ENCODE results near the gene PABPN1L. TPM values are rescaled to one million over a fixed set of nuclear protein-coding genes. Genes with fewer than 3 reads are reported as not detected.
"Not testable (repeated sequence)": the region's sequence is repeated elsewhere in the genome, so short reads cannot be mapped to it uniquely, and the experiment has no call there.

Gene PABPN1L
- total RNA-seq, 3 donors from 2014 or later: not detected

- intact Hi-C loops (cut with DNase I; ENCODE audit: low total_unique reads): no loop called here
- Histone ChIP-seq H3K9me3 (no peaks in the 10 kb centered on the region), H3K36me3 (no peaks in the 10 kb centered on the region), H3K4me3 (no peak overlapping the region), H3K27me3 (no peaks in the 10 kb centered on the region), H3K4me1 (no peaks in the 10 kb centered on the region), H3K27ac (no peak overlapping the region)
- DNase-seq (ENCODE audit: low spot score in 2 of 2): no peak
- TF ChIP-seq POLR2AphosphoS5 (IDR thresholded peaks at IDR 0.05): no peak
- no peak for TF ChIP-seq POLR2A (IDR thresholded peaks at IDR 0.05)
Observed at GRCh38 chr16:88896238-88897070, 30.0 kb upstream of the PABPN1L start.

- Histone ChIP-seq H3K27me3 (no peaks in the 10 kb centered on the region), H3K36me3 (no peaks in the 10 kb centered on the region), H3K4me1 (no peaks in the 10 kb centered on the region), H3K4me3 (no peak overlapping the region), H3K27ac (no peak overlapping the region), H3K9me3 (no peaks in the 10 kb centered on the region)
- no peak for TF ChIP-seq POLR2AphosphoS5 (IDR thresholded peaks at IDR 0.05)
- TF ChIP-seq CTCF (IDR thresholded peaks at IDR 0.05): no peak
- TF ChIP-seq POLR2A (IDR thresholded peaks at IDR 0.05): no peak
- DNase-seq (ENCODE audit: low spot score in 2 of 2): no peak
- intact Hi-C loops (cut with DNase I; ENCODE audit: low total_unique reads): no loop called here
Observed at GRCh38 chr16:88895335-88895734, 28.9 kb upstream of the PABPN1L start.

- H3K4me1 ChIP-seq: no peaks in the 10 kb centered on the region
- intact Hi-C loops (cut with DNase I; ENCODE audit: low total_unique reads): no loop called here
- no peaks in the 10 kb centered on the region for H3K36me3 ChIP-seq
- no peaks in the 10 kb centered on the region for H3K9me3 ChIP-seq
- no peak overlapping the region for H3K27ac ChIP-seq
- no peak overlapping the region for H3K4me3 ChIP-seq
- no peak for DNase-seq (ENCODE audit: low spot score in 2 of 2)
- TF ChIP-seq POLR2AphosphoS5 (IDR thresholded peaks at IDR 0.05) (no peak), CTCF (IDR thresholded peaks at IDR 0.05) (no peak), POLR2A (IDR thresholded peaks at IDR 0.05) (no peak)
- H3K27me3 ChIP-seq: no peaks in the 10 kb centered on the region
Observed at GRCh38 chr16:88894681-88895300, 28.3 kb upstream of the PABPN1L start.

GRCh38 chr16:88894266-88894665, 27.8 kb upstream of the PABPN1L start:
- H3K4me3 ChIP-seq; H3K4me1 ChIP-seq; H3K36me3 ChIP-seq; H3K9me3 ChIP-seq; H3K27ac ChIP-seq; intact Hi-C loops (cut with DNase I; ENCODE audit: low total_unique reads); H3K27me3 ChIP-seq; DNase-seq (ENCODE audit: low spot score in 2 of 2): not testable (repeated sequence)

- no peaks in the 10 kb centered on the region for H3K36me3 ChIP-seq
- intact Hi-C loops (cut with DNase I; ENCODE audit: low total_unique reads): no loop called here
- no peak overlapping the region for H3K4me3 ChIP-seq
- H3K9me3 ChIP-seq: no peaks in the 10 kb centered on the region
- H3K27me3 ChIP-seq: no peaks in the 10 kb centered on the region
- DNase-seq (ENCODE audit: low spot score in 2 of 2): no peak
- no peak overlapping the region for H3K27ac ChIP-seq
- TF ChIP-seq CTCF (IDR thresholded peaks at IDR 0.05) (no peak), POLR2AphosphoS5 (IDR thresholded peaks at IDR 0.05) (no peak), POLR2A (IDR thresholded peaks at IDR 0.05) (no peak)
- no peaks in the 10 kb centered on the region for H3K4me1 ChIP-seq
Observed at GRCh38 chr16:88893127-88893968, 26.9 kb upstream of the PABPN1L start.
